Measurements from ENCODE around the gene PDGFD.

DNA sequence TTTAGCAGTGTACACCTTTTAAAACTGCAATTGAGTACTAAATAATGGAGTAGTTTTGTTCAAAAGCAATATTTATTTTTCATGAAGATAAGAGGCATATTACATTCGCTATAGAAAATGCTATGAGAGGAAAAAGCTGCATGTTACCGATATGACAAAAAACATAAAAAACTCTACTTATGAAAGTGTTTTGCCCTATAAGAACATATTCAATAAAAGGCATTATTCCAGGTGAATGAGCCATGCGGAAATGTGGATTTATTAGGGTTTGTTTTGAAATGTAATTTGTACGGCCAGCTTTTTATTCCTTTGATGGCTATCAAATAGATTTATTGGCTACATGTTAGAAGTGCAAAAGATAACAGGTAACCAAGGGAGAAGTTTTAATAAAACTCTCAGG is 256.8 kb downstream of the PDGFD start:
- TF ChIP-seq, protein P1, sequence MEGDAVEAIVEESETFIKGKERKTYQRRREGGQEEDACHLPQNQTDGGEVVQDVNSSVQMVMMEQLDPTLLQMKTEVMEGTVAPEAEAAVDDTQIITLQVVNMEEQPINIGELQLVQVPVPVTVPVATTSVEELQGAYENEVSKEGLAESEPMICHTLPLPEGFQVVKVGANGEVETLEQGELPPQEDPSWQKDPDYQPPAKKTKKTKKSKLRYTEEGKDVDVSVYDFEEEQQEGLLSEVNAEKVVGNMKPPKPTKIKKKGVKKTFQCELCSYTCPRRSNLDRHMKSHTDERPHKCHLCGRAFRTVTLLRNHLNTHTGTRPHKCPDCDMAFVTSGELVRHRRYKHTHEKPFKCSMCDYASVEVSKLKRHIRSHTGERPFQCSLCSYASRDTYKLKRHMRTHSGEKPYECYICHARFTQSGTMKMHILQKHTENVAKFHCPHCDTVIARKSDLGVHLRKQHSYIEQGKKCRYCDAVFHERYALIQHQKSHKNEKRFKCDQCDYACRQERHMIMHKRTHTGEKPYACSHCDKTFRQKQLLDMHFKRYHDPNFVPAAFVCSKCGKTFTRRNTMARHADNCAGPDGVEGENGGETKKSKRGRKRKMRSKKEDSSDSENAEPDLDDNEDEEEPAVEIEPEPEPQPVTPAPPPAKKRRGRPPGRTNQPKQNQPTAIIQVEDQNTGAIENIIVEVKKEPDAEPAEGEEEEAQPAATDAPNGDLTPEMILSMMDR (IDR thresholded peaks at IDR 0.05; ENCODE audit: poor library complexity, severe bottlenecking): no peak
- no peak for TF ChIP-seq EP300 (conservative IDR thresholded peaks at IDR 0.05; ENCODE audit: poor library complexity, severe bottlenecking)
- TF ChIP-seq SMC3 (conservative IDR thresholded peaks at IDR 0.05; ENCODE audit: poor library complexity): no peak

Measured in neural cell (in vitro differentiated cells).